Mesodermal cell (in vitro differentiated cells): ENCODE data around the gene MSH3.

Source experiments
- H3K27ac ChIP-seq: 2 replicates; pipeline ENCODE4 v1.7.0; 2013; ENCODE audit warnings: mild to moderate bottlenecking, low read depth, low read length, moderate library complexity; ENCODE audit not compliant: severe bottlenecking
- H3K36me3 ChIP-seq: 2 replicates; pipeline ENCODE4 v1.7.1; 2013; ENCODE audit warnings: mild to moderate bottlenecking, low read length, moderate library complexity; ENCODE audit not compliant: control insufficient read depth, insufficient read depth
- H3K4me1 ChIP-seq: one replicate; pipeline ENCODE4 v1.7.1; 2013; ENCODE audit warnings: mild to moderate bottlenecking, low read length; ENCODE audit not compliant: insufficient read depth, control insufficient read depth, poor library complexity, severe bottlenecking
- H3K4me3 ChIP-seq: 2 replicates; pipeline ENCODE4 v1.7.0; 2013; ENCODE audit warnings: low read length, control low read depth, mild to moderate bottlenecking; ENCODE audit not compliant: insufficient read depth, poor library complexity, severe bottlenecking; ENCODE audit errors: extremely low read depth
- H3K9me3 ChIP-seq: 2 replicates; pipeline ENCODE4 v1.7.1; 2013; ENCODE audit warnings: mild to moderate bottlenecking, low read length, moderate library complexity; ENCODE audit not compliant: control insufficient read depth
- WGBS, 2 experiments: methylation state at CpG; one replicate each; pipeline ENCODE4 v1.1.5; 2013; ENCODE audit warnings: missing lambda C conversion rate in 2 of 2; ENCODE audit not compliant: insufficient coverage in 2 of 2; 5-methylcytosine and 5-hydroxymethylcytosine counted together

MSH3 gene

DNA sequence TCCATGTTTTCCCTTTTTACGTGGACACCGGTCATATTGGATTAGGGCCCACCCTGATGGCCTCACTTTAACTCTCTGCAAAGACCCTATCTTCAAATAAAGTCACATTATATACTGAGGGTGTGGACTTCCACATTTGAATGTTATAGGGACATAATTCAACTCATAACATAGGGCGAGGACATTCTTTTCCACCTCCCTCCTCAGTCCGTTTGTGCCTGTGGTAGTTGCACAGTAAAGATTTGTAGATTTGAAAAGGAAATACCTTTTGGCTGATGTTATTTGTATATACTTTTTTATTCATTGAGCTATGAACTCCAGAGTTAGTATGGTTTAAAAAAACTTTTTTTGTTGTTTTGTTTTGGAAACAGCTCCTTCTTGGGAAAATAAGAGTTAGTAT is 51.3 kb downstream of the MSH3 start:
- Histone ChIP-seq H3K4me3 (no peak overlapping the region), H3K36me3 (peaks cover 18% of the 10 kb centered on the region), H3K27ac (no peak overlapping the region), H3K9me3 (no peaks in the 10 kb centered on the region), H3K4me1 (no peaks in the 10 kb centered on the region)
- WGBS, 2 experiments = no CpG with 5 or more reads among the region's 4 CpGs

GRCh38 chr5:80706835-80707447 is 52.5 kb downstream of the MSH3 start:
- Histone ChIP-seq H3K27ac (no peak overlapping the region), H3K4me1 (no peaks in the 10 kb centered on the region), H3K4me3 (no peak overlapping the region), H3K9me3 (no peaks in the 10 kb centered on the region), H3K36me3 (peaks cover 18% of the 10 kb centered on the region)
- WGBS, 2 experiments = no CpG with 5 or more reads among the region's 2 CpGs

DNA sequence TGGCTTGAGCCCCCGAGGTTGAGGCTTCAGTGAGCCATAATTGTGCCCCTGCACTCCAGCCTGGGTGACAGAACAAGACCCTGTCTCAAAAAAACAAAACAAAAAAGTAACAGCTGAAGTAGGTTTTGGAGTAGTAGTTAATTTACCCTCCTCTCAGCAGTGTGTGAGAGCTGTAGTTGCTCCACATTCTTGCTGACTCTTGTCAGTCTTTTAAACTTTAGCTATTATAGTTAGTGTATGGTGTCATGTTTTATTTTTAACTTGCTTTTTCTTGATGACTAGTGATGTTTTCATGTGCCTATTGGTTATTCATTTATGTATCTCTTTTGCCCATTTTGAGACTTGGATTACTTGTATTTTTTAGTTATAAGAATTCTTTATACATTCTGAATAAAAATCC is 53.2 kb downstream of the MSH3 start:
- no peak overlapping the region for H3K4me3 ChIP-seq
- H3K9me3 ChIP-seq = no peaks in the 10 kb centered on the region
- H3K4me1 ChIP-seq = no peaks in the 10 kb centered on the region
- H3K36me3 ChIP-seq = peaks cover 11% of the 10 kb centered on the region
- no peak overlapping the region for H3K27ac ChIP-seq
- 88 to 100% methylated on average over 1 of the region's 1 CpG for WGBS, 2 experiments

DNA sequence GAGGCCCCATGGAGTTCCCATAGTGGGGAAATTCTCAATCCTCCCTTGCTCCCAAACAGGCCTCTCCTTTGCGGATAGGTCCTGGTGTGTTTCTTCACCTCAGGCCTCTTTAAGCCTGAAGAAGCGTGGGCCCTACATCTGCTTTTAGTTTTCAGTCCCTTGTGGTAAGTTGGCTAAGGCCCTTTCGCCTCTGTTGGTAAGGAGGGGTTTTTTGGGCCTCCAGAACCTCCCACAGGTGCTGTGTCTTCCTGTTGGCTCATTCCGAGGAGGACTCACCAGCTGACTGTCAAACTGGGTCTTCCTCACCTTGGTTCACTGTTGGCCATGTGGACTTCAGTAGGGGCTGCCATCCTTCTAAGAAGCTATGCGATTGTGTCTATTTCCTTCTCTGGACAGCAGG is 56.8 kb downstream of the MSH3 start:
- Histone ChIP-seq H3K27ac (no peak overlapping the region), H3K36me3 (peaks cover 13% of the 10 kb centered on the region), H3K4me3 (no peak overlapping the region), H3K9me3 (no peaks in the 10 kb centered on the region), H3K4me1 (no peaks in the 10 kb centered on the region)
- 90 to 92% methylated on average over 3 to 4 of the region's 5 CpGs for WGBS, 2 experiments

DNA sequence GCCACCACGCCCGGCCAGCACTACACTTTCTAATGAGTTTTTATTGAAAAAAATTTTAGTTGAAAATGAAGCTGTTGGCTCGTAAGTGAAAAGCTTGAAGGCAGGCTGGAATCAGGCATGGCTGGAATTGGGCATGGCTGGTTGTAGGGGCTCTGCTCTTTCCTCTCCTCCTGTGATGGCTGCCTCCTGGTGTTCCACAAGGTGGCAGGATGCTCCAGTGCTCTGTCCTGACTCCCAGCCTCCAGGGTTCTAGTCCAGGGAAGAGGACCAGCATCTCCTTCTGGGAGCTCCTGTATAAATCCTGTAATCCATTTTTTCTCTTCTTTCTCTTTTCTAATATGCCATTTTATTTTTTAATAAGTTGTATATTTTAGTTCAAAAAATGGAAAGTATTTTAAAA is 57.5 kb downstream of the MSH3 start:
- Histone ChIP-seq H3K27ac (no peak overlapping the region), H3K9me3 (no peaks in the 10 kb centered on the region), H3K4me3 (no peak overlapping the region), H3K36me3 (peaks cover 13% of the 10 kb centered on the region), H3K4me1 (no peaks in the 10 kb centered on the region)
- 86 to 95% methylated on average over 3 of the region's 3 CpGs for WGBS, 2 experiments

GRCh38 chr5:80712919-80713318 is 58.5 kb downstream of the MSH3 start:
- Histone ChIP-seq H3K9me3 (no peaks in the 10 kb centered on the region), H3K27ac (no peak overlapping the region), H3K4me3 (no peak overlapping the region), H3K36me3 (peaks cover 13% of the 10 kb centered on the region), H3K4me1 (no peaks in the 10 kb centered on the region)
- WGBS, 2 experiments = 80% methylated on average over 1 of the region's 2 CpGs; no CpG with 5 or more reads in 1 of the 2 experiments

DNA sequence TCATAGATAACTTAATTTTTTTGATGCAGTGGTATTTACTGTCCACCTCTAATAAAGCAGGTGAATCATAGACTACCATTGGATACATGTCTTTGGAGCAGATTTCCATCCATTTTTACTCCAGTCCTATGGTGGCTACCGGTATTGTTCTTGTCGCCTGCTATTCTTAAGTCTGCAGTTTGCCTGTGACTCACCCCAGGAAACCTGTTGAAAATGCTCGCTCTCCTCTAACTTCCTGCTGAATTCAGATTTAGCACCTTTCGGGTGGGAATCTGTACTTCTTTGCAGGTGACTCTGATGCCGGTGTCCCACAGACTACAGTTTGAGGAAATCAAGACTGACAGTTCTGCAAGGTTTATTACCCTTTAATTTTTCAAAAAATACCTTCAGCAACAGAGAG is 59.2 kb downstream of the MSH3 start:
- WGBS, 2 experiments = 89 to 95% methylated on average over 4 of the region's 5 CpGs
- H3K9me3 ChIP-seq = no peaks in the 10 kb centered on the region
- no peak overlapping the region for H3K4me3 ChIP-seq
- H3K36me3 ChIP-seq = peaks cover 13% of the 10 kb centered on the region
- H3K27ac ChIP-seq = no peak overlapping the region
- no peaks in the 10 kb centered on the region for H3K4me1 ChIP-seq

DNA sequence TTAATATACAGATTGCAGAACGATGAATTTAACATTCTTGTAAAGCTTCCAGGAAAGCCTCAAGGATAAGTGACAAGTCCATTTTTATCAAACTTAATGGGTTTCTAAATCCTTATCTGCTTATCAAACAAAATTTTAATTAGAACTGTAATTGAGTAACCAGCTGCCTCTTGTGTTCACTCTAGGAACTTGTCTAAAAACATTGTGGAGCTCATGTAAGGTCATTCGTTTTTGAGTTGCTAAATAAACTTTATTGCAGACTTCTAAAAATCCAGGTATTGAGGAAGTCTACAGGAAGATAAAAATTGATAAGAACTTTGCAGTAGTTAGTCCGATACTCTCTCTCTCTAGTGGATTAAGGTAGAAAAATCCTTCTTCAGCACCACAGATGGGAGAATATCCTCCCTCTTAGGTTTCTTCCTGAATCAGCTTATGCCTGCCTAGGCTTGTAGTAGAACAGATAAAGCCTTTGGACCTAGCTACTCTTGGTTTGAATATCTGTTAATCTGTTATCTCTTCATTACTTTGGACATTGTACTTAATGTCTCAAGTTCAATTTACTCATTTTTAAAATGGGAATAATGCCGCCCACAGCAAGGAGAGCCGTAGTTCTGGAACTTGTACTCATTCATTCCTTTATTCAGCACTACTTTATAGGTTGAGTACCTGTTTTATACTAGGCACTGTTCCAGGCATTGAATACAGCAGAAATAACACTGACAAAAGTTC is 60.3 kb downstream of the MSH3 start:
- WGBS, 2 experiments = 92% methylated on average over 3 of the region's 5 CpGs; no CpG with 5 or more reads in 1 of the 2 experiments

GRCh38 chr5:80715887-80716286 is 61.4 kb downstream of the MSH3 start:
- WGBS, 2 experiments = no CpG with 5 or more reads among the region's 2 CpGs
- H3K4me1 ChIP-seq = no peaks in the 10 kb centered on the region
- no peak overlapping the region for H3K4me3 ChIP-seq
- H3K36me3 ChIP-seq = peaks cover 21% of the 10 kb centered on the region
- H3K27ac ChIP-seq = no peak overlapping the region
- H3K9me3 ChIP-seq = no peaks in the 10 kb centered on the region

More for the DNA sequence above, 60.3 kb downstream of the MSH3 start:
- no peaks in the 10 kb centered on the region for H3K9me3 ChIP-seq
- no peak overlapping the region for H3K27ac ChIP-seq
- no peaks in the 10 kb centered on the region for H3K4me1 ChIP-seq
- H3K4me3 ChIP-seq = no peak overlapping the region
- peaks cover 19% of the 10 kb centered on the region for H3K36me3 ChIP-seq

GRCh38 chr5:80720181-80720580 is 65.7 kb downstream of the MSH3 start:
- Histone ChIP-seq H3K4me3 (no peak overlapping the region), H3K36me3 (peaks cover 14% of the 10 kb centered on the region), H3K27ac (no peak overlapping the region), H3K4me1 (no peaks in the 10 kb centered on the region), H3K9me3 (no peaks in the 10 kb centered on the region)
- 70% methylated on average over 1 of the region's 2 CpGs; no CpG with 5 or more reads in 1 of the 2 experiments for WGBS, 2 experiments

DNA sequence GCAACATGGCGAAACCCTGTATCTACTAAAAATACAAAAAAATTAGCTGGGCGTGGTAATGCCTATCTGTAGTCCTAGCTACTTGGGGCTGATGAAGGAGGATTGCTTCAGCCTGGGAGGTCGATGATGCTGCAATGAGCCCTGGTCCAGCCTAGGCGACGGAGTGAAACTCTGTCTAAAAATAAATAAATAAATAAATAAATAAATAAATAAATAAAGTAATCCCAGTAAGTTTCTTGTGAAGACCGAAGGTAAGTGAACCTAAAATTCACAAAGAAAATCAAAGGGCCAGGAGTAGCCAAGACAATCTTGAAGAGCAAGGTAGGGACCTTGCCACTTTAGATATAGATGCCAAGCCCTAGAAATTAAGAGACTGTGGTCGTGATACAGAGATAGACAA is 68.5 kb downstream of the MSH3 start:
- 84 to 94% methylated on average over 2 to 4 of the region's 7 CpGs for WGBS, 2 experiments
- Histone ChIP-seq H3K4me1 (no peaks in the 10 kb centered on the region), H3K27ac (no peak overlapping the region), H3K4me3 (no peak overlapping the region), H3K9me3 (no peaks in the 10 kb centered on the region), H3K36me3 (peaks cover 30% of the 10 kb centered on the region)
